ENCODE measurements around the gene SLIT3.

Gene SLIT3

GRCh38 chr5:169098331-169099121 lies 202.4 kb downstream of the SLIT3 start:
- no peak for DNase-seq

- no peak for DNase-seq
Observed at GRCh38 chr5:169097374-169098326, 203.3 kb downstream of the SLIT3 start.

GRCh38 chr5:169095976-169096375 lies 205.0 kb downstream of the SLIT3 start:
- DNase-seq = no peak

- DNase-seq = no peak
Observed at GRCh38 chr5:169095410-169095960, 205.5 kb downstream of the SLIT3 start.

DNA sequence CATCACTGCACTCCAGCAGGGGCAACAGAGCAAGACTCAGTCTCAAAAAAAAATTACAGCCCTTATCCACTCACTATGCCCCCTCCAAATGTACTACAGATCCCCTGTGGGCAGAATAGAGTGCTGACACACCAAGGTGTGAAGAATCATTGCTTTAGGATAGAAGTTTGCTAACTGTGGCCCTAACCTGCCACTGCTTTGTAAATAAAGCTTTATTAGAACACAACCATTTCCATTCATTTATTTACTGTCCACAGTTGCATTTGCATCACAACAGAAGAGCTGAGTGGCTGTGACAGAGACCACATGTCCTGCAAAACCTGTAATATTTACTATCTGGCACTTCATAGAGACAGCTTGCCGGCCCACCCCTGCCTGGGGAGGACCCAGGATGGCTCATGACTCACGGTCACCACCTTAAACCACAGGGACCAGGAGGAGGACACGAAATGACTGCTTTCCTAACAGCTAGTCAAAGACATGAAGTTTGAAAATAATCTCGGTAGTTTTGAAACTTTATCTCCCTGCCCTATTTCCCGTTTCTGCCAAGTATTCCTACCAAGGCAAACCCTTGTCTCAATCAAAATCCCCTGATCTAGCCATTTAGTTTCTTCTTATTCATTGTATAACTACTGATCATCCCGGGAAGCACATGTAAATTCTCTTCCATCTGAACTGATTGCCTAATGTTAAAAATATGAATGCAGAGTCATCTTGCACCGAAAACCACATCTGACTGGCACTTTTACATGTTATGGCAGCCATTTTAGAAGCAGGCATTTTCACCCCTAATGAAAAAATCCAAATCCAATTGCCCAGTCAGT lies 206.1 kb downstream of the SLIT3 start:
- DNase-seq = no peak

DNA sequence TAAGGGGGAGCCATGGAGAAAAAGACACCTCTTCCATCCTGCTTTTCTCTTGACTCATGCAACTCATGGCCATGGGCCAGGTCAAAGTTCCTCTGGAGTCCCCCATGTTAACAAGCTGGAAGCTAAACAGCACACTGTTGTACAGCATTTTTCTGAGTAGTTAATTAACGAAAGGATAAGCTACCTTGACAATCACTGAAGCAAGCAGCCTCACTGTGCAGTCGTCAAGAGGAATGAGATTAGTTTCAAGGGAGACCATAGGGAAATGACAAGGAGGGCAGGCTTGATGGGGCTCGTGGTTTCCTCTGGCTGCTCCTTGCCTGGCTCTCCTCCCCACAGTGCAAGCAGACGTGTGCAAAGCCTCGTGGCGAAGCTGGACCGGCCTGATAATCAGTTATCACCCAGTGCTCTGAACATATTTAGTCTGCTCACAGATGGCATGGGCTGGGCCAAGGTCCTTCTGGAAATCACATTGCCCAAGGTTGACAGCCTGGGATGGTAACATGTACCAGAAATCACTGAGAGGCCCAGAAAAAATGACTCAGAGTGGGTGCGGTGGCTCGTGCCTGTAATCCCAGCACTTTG lies 209.5 kb downstream of the SLIT3 start:
- DNase-seq = no peak

GRCh38 chr5:169089343-169089742 lies 211.6 kb downstream of the SLIT3 start:
- DNase-seq = no peak

- DNase-seq = no peak
Observed at GRCh38 chr5:169088028-169088725, 212.8 kb downstream of the SLIT3 start.

DNA sequence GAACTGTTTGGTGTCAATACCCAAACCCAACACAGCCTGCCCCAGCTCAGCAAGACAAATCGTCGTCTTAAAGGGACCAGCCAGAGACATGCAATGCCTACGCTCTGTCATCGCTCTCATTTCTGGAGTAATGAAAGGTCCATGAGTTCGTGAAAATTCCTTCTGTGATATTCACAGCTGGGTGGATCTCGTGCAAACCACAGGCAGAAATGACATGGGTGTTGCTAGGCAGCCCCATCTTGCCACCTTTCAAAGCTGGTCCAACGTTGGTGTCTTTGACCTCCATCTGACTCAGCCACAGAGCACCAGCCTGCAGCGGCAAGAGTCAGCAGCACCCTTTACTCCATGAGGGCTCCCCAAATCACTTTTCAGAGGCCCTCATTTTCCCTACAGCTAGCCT lies 215.3 kb downstream of the SLIT3 start:
- no peak for DNase-seq

- DNase-seq = no peak
Observed at GRCh38 chr5:169085212-169085611, 215.7 kb downstream of the SLIT3 start.

DNA sequence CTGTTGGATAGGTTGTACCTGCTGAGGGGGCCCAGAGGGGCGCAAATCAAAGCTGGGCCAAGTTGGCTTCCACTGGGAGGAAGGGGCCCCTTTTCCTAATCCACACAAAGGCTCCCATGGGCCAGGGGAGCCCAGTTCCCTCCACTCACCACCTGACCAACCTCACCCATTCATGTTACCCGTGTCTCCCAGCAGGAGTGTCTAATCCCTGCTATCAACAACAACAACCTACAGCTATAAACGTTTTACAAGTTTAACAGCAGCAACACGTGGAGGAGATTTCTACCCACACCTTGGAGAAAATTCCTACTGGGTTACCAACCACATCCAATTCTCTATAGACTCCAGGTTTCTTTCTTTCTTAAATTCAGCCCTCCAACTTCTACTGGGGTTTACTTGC lies 216.2 kb downstream of the SLIT3 start:
- DNase-seq = no peak

DNA sequence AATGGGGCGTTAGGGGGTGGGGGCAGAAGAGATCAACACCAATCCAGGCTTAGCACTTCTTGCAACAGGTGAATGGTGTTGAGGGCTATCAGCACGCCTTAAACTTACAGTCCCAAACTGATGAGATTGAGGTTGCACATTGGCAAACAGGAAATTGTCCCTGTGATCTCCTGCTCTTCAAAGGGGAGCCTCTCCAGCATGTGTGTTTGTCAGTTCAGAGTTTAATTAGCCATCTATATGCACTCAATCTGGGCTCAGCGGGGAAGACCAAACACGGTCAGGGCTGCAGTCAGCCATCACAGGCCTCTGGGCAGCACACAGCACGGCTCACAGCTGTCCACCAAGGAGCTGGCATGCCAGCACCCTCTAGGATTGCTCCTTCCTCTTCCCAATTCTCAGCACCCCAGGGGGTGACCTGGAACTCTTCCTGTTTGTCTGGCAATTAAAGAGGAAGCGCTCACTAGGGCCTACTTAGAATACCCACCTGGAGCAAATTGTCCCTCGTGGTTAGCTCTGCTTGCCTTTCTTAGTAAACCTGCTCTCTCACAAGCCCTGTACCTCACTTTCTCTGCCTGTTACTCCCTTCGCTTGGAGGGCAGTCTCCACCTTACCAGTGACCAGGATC lies 217.4 kb downstream of the SLIT3 start:
- no peak for DNase-seq

DNA sequence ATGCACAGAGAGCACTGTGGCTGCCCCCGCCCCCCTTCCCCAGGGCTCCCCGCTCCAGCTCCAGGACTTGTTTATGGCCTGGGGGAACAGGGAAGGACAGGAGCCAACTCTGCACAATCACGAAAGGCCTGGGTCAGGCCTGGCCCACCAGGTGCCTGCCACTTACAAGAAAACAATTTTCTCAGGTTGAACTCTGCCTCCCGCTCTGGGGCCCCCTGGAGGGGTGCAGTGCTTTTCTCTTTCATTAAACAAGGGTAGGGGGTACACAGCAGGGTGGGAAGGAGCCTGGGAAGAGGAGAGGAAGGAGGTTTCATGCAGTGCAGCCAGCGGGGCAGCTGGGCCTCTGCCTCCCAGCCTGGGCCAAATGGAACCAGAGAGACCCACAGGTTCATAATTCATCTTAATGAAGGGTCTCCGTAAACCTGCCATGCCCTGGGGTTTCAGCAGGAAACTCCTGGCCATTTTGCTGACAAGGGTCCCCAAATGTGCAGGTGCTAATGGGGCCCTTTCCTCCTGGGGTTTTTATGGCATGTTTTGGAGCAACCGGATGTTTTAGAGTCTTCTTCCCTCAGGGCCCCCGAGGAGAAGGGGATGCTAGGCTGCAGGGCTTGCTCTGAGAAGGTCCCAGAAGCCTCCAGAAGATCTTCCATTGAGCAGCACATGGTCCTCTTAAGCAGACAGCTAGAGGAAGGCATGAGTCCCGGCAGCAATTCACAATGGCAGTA lies 219.8 kb downstream of the SLIT3 start:
- DNase-seq = no peak

DNA sequence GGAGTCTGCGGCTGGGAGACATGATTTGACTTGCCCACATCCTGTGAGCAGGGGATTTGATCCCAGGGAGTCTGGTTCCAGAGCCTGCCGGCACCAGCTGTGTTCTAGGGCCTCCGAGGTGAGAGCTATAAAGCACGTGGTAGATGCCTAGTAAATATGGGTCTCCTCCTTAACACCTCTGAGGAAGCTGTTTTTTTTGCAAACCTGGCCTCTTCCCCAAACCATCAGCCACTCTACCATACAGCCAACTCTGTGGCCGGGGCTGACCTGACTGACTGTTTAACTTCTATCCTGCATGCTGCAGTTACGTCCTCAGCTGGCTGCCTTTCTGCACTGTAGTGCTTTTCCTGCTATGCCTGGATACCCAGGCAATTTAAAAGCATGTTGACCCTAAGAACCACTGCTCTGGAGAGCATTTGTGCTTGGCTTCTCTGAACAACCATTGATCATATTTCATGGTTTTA lies 220.5 kb downstream of the SLIT3 start:
- no peak for DNase-seq

DNA sequence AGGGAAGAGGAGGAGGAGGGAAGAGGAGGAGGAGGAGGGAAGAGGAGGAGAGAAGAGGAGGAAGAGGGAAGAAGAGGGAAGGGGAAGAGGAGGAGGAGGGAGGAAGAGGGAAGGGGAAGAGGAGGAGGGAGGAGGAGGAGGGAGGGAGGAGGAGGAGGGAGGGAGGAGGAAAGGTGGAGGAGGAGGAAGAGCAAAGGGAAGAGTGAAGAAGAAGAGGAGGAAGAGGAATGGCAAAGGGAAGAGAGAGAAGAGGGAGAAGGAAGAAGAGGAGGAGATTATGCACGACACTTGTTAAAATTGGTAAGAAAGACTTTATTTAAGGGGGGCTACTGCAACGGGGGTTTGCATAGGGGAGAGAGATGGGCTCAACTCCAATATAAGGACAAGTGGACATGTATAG lies 221.2 kb downstream of the SLIT3 start:
- DNase-seq = no peak

GRCh38 chr5:169074839-169075238 lies 226.1 kb downstream of the SLIT3 start:
- no peak for DNase-seq

- no peak for DNase-seq
Observed at GRCh38 chr5:169072233-169072632, 228.7 kb downstream of the SLIT3 start.

DNA sequence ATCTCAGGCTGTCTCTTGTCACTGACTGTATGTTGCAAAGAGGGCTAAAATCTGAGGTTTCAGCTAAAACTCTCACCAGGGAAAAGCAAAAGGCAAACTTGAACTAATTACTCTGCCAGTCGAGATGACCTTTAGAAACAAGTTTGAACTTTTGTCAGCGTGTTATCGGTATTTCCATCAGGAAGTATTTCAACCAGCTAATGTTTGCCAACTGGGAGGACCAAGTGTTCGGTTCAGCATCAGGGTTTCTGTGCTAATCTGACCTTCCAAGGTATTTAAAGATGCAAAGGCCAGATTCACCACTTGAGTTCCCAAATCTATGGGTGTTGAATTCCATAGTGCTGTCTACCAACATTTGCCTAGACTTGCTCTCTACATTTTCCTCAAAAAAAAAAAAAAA lies 230.5 kb downstream of the SLIT3 start:
- DNase-seq = no peak

GRCh38 chr5:169067751-169068173 lies 233.2 kb downstream of the SLIT3 start:
- DNase-seq = no peak

DNA sequence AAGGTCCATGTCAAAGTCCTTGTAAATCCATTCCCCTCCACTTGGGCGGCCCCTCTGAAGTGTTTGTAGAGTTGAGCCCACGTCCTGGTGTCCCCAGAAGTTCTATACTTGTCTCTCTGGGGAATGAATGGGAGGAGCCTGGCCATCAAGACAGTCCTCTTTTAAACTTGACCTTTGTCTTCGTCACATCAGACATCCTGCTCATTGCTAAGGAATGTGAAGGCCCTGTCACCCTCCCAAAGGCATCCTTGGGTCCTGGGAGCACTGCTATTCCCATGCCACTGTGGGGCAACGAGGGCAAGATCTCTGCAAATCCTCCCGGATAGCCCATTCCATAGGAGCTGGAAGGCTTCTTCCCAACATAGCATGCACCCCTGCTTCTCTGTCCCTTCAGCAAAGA lies 235.5 kb downstream of the SLIT3 start:
- DNase-seq = no peak
